ENCODE data around the gene SPEG.

DNA sequence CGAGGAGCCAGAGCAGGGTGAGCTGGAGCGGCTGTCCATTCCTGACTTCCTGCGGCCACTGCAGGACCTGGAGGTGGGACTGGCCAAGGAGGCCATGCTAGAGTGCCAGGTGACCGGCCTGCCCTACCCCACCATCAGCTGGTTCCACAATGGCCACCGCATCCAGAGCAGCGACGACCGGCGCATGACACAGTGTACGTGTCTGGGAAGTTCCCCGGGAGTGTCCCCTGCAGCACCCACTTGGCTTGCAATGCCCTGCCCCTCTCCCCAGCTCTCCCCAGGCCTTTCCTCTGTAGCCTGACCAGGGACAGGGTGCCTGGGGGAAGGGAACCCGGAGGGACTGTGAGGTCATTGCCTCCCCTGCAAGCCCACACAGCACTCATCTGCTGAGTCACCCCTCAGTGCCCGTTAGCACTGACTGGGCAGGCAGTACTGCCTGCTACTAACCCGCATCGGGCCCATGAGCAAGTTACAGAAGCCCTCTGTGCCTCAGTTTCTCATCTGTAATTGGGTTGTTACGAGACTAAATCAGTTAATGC, 34.6 kb downstream of the SPEG start:
- TF ChIP-seq CREB1 (CRISPR knock-in tag; IDR thresholded peaks at IDR 0.05) (no peak), KAT7 (CRISPR knock-in tag; IDR thresholded peaks at IDR 0.05; ENCODE audit: borderline replicate concordance) (no peak), TEAD4 (CRISPR knock-in tag; IDR thresholded peaks at IDR 0.05) (no peak), ETV6 (CRISPR knock-in tag; IDR thresholded peaks at IDR 0.05) (no peak), NR2C2 (CRISPR knock-in tag; IDR thresholded peaks at IDR 0.05) (no peak), ATF3 (CRISPR knock-in tag; conservative IDR thresholded peaks at IDR 0.05) (no peak), FOXK1 (CRISPR knock-in tag; IDR thresholded peaks at IDR 0.05) (no peak)
- TF ChIP-seq, protein P1, sequence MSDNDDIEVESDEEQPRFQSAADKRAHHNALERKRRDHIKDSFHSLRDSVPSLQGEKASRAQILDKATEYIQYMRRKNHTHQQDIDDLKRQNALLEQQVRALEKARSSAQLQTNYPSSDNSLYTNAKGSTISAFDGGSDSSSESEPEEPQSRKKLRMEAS (CRISPR knock-in tag; IDR thresholded peaks at IDR 0.05), result no peak
- TF ChIP-seq, protein P2, sequence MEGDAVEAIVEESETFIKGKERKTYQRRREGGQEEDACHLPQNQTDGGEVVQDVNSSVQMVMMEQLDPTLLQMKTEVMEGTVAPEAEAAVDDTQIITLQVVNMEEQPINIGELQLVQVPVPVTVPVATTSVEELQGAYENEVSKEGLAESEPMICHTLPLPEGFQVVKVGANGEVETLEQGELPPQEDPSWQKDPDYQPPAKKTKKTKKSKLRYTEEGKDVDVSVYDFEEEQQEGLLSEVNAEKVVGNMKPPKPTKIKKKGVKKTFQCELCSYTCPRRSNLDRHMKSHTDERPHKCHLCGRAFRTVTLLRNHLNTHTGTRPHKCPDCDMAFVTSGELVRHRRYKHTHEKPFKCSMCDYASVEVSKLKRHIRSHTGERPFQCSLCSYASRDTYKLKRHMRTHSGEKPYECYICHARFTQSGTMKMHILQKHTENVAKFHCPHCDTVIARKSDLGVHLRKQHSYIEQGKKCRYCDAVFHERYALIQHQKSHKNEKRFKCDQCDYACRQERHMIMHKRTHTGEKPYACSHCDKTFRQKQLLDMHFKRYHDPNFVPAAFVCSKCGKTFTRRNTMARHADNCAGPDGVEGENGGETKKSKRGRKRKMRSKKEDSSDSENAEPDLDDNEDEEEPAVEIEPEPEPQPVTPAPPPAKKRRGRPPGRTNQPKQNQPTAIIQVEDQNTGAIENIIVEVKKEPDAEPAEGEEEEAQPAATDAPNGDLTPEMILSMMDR (IDR thresholded peaks at IDR 0.05), result no peak
